NCI-H524 (cell line): ENCODE data around the gene ARID1A.
"Not testable (repeated sequence)": the region's sequence is repeated elsewhere in the genome, so short reads cannot be mapped to it uniquely, and the experiment has no call there.

ENCODE experiments used
- DNase-seq, 2 experiments: peaks; one replicate each; lab custom pipeline; 2025; lab: John Stamatoyannopoulos, UW

The ARID1A gene

DNA sequence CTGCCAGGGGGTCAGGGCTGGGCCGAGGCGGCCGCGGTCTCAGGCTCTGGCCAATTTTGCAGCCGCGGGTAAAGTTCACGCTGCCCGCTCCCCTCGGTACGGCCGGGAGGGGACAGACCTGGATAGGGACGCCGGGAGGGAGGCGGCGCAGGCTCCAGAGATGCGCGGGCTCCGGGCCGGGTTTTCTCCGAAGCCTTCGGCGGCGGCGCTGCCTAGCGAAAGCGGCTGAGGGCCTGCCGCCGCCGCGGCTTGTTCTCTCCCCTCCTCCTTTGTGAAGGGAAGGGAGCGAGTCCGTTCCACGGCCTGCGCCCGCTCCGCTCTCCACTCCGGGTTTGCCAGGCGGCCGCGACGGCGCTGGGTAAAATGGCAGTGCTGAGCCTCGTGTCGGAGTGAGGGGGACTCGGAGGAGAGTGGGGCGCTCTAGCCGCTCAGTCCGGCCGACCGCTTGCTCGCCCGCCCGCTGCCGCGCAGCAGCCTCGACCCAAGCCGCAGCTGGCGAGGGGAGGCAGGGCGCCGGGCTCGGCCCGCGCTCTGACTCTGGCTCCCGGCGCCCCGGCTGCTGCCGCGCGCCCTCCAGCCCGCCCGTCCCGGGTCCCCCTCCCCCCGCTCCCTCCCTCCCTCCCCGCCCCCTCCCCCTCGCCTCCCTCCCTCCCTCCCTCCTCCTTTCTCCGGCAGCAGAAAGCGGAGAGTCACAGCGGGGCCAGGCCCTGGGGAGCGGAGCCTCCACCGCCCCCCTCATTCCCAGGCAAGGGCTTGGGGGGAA lies at the start of gene ARID1A:
Gene ARID1A (plus strand): TSS at position 660 of the 763 bp plus-strand sequence. CDS start 389 bp downstream, outside the sequence.
- DNase-seq, result peak; percentile 72 to 94

DNA sequence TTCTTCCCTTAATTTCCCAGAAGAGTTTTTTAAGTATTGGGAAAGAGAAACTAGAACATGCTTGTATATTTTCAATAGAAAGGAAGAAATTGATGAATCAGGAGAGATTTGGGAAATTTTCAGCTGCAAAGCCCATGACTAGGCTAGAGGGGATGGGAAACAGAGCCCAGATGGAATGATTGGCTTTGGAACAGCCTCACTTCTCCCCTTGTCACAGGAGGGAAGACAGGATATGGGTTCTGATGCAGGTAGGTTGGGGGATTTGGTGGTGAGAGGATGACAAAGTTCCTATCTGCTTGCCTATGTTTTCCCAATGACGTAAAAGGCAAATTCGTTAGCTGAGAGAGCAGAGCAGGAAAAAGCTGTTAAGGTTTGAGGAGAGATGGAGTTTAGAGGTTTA lies 31.0 kb upstream of the ARID1A start:
- no peak for DNase-seq

DNA sequence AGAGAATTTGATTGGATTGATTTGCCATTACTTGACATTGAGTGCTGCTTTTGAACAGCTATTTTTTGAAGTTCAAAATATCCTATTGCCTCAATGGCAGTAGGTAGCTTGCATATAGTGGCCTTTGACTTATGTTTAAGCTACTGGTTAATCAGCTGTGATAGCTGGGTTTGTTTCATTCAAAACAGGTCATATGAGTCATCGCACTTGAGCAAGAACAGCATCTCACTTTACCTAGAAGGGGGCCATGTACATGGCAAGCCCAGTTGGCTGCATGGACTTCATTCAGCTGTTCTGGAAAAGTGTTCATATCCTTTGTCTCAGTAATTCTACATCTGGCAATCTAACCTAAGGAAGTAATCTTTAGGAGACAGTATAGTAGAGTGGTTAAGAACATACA lies 29.0 kb upstream of the ARID1A start:
- no peak for DNase-seq

DNA sequence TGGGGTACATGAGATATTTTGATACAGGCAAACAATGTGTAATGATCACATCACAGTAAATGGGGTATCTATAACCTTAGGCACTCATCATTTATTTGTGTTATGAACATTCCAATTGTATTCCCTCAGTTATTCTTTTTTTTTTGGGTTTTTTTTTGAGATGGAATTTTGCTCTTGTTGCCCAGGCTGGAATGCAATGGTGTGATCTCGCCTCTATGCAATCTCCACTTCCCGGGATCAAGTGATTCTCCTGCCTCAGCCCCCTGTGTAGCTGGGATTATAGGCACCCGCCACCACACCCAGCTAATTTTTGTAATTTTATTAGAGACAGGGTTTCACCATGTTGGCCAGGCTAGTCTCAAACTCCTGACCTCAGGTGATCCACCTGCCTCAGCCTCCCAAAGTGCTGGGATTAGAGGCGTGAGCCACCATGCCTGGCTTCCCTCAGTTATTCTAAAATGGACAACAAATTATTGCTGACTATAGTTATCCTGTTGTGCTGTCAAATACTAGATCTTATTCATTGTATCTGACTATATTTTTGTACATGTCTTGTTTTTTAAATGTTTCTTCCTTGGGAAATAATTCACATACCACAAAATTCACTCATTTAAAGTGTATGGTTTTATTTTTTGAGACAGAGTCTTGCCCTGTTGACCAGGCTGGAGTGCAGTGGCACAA lies 27.6 kb upstream of the ARID1A start:
- DNase-seq, result not testable (repeated sequence)

DNA sequence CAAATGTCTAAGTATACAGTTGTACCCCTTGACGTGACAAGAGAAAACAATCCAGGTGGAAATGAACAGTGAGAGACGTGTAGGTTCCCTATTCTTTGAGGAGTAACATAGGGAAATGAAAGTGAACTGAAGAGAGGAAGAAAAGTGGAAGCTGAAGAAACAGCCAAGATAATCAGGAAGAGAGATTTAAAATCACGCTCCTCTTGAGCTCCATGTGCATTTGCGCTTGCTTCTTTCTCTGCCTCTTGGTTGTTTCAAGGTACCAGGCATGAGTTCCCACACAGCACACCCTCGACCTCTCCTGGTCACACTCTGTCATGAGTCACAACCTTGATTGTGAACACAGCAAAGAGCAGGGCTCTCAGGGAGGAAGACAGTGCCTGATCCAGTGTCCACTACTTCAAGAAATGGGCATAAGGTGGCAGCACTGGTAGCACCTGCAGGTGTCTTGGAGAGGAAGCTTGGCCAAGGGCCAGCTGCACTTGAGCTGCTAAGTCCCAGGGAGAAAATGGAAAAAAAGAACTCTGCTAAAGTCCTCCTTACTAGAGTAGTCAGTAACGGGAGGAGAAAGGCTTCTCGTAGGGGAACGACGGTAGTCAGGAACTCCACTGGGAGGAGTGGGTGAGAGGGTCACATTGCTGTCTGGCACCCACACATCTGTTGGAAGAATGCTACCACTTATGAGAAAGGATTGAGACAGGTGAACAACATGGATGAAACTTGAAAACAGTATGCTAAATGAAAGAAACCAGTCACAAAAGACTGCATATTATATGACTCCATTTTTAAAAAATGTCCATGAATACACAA lies 18.3 kb upstream of the ARID1A start:
- peak; percentile 89 to 97 for DNase-seq

DNA sequence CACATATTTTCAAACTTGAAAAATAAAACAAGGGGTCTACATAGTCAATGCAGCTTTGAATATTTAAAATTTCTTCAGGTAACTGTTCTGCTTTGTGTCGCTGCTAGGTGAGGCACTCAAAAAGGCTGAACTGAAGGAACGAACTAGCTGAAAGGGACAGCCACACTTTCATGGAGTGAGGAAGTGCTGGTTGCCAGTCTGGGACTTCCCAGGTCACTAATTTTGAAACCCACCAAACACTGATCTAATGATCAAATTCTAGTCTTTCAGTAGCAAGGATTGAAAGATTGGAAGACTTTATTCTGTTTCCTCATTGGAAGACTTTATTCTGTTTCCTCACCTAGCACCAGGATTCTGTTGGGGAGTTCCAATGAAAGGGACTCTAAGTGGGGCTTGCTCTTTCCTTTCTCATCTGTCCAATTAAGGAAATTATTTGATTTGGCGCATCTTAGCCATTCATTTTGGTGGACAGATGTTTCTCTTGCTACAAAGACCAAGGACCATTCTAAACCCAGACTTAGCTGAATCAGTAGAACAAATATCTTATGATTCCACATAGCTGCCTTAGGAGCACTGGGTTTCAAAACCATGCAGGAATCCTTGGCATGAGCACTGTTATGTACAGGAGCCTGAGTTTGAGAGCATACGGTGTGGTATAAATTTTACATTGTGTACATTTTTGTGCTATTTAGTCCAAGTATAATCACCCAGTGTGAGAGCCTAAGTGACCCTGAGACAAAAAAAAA lies 10.9 kb upstream of the ARID1A start:
- DNase-seq, result no peak

DNA sequence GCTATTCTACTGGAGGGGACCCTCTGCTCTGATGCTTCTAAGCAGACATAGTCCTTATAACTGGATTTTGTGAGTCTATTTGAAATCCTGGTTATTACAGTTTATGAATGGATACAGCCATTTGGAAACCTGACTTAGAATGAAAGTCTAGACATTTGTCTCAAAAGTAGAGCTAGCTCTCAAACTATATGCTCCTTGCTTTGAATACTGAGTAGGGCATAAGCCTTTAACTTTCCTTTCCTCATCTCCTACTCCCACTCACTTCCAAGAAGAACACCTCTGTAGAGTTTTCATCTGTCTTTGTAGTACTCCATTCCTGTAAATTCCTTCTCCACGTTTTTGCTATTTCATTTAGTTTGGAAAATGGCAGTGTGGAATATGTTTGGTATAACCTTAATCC lies 9.0 kb upstream of the ARID1A start:
- DNase-seq, result peak in 1 of 2 experiments; percentile 36

DNA sequence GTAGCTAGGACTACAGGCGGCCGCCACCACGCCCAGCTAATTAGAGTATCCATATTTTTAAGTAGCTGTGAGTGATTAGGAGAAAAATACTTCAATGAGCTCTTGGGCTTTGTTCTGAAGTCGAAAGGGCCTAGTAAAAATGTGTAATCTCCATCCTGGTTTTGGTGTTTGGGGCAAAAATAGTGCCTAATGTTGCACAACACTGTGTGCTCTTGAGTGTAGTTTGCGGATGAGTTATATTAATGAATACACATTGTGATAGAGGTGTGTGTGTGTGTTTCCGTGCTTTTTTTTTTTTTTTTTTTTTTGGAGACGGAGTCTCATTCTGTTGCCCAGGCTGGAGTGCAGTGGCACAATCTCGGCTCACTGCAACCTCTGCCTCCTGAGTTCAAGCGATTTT lies 6.3 kb upstream of the ARID1A start:
- DNase-seq, result no peak

DNA sequence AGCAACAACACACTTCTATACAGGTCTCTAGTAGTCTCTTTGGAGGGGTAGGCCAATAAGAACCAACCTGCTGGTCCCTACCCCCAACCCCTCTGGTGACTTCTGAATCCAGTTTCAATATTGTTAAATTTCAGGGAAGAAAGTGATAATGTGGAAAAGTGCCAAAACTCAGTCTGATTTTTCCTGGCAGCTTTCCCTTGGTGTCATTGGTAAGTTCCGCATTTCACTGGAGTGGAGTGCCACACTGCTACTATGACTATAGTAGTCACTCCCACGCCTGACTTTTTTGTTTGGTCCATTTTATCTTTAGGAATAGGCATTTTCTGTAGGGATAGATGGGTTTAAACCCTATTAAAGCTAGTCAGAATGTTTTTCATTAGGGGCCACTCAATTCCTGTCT lies 5.7 kb upstream of the ARID1A start:
- no peak for DNase-seq

DNA sequence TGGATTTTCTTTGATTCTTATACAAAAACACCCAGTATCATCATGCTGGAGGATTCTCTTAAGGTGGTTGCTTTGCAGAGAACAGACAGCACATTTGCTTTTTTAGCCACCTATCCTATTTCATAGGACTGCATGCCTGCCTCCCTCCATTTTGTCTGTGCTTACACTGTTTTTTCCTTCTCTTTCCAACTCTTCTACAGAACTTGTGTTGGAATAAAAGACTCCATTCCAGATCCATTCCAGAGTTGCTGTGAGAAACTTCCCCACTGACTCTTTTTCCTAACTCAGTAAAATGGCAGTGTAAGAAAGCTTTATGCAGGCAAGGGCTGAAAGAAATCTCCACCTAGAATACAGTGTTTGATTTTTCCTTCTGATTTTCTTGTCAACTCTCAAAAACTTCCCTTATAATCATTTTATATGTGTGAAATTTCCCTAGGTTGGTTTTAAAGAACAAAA lies 5.2 kb upstream of the ARID1A start:
- DNase-seq, result no peak

DNA sequence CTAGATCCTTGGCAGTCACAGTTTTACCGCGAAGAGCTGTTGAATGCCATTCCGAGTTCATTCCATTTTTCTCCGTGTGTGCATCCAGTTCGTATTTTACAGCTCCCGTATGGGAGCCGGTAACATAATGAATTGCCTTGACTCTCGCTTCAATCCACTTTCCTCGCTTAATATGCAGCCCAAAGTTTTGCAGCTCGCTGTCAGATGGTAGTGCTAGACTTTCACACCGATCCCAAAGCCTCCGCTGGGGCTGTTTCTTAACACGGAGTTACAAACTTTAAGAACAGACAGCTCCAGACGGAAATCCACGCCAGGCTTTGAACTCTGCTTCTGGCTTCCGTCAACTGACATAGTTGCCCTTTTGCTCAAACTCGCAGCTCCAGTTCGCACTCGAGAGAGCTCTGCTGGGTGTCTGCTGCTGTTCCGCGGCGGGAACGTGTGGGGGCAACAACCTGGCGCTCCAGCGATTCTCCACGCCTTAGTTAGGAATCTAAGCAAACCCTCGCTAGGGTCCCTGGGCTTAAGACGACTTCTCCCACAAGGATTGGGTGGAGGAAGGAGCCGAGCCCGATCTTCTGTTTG lies 3.5 kb upstream of the ARID1A start:
- peak; percentile 89 to 96 for DNase-seq

DNA sequence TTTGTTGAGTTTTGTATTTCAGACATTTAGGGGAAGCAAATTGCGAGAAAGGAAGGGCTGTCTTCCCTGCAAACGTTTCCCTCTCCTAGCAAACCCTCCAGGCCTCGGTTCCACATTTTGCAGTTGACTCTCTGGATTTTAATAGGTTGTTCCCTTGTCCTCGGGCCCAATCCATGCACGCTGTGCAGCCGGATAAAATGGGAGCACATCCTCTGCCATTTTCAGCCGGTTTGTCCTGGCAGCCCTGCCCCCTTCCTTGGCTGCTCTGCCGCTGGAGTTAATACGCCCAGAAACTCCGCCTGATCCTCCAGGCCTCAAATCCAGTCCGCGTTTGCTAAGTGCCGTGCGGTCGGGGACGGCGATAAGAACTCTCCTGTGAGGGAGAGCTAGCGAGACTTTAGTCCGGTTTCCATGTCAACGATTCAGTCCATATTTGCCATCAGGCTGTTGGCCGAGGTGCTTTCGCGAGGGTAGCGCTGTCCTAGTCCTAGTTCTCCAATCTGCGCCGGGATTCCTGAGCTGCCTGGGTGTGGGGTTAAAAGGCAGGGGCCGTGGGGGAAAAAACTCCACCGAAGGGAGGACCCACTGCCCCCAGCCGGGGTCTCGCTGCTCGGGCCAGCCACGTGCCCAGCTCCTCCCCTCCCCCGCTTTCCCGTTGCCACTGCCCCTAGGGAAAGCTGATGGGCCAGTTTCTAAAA lies 2.9 kb upstream of the ARID1A start:
- DNase-seq, result peak; percentile 97 to 98

DNA sequence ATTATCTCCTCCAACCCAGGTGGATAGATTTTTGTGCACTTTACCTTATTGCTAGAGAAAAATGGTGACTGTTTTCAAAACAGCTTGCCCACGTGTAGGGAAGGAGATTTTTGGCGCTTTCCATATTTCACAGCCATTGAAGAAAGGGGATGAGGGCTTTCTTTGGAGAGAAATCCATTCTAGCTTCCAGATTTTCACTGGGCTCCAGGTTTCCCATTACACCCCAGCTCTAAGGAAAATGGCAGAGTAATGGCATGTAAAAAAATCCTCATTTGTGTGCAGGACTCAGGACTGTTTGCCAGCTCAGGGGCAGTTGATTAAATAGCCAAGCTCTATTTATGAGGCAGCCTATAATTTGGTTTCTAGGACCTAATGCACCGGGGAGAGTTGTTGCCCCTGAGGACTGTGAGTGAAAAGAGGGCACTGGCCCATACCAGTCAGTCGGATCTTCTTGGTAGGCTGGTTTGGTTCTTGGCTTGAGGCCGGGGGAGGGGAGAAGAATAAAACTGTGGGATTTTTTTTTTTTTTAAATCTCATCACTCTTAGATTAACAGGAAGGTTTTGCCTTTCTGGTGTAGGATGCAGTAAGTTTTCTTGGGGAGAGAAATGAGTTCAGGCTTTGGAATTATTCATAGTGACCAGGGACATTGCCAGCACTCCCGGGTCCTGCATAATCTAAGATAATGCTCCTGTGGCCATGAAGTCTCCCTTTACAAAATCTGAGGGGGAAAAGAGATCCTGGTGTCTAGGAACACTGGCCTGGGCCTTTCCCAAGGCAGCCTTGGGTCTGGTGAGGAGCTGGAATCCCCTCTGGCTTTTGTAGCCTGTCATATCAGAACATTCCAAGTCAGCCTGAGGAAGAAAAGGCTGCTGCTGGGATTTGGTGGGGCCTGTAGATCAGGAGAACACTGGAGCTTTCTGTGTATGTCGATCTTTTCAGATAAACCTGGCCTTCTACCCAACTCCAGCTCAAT lies 1.9 kb upstream of the ARID1A start:
- DNase-seq, result peak in 1 of 2 experiments; percentile 18

DNA sequence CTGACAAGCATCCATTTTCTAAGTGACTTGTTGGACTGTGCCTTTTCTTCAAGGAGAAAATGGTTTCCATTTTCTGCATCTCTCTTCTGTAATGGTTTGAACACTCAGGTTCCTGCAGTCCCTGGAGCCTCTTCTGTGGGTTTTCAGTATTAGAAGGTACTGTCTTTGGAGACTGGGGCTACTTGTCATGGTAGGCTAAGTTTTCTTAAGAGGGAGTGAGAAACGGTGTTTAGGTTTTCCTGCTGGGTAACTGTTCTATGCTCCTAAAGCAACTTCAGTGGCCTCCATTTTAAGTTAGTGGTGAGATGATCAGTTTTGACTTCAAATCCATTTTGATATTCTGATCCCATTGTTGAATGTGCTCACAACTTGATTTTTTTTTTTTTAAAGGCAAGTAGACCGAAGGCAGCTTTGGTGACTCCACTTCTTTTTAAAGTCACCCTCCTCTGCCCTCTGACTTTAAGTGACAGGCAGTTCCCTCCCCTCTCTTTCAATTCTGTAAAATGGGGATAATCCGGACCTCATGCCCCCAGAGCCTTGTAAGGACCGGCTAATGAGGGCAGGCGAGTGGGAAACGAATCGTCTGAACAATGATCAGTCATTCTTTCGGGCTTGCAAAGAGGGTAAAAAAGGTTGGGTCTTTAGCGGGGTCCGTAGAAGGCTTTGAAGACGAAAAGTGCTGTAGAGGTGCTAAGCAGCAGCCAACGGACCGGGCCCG lies 1.0 kb upstream of the ARID1A start:
- no peak for DNase-seq

DNA sequence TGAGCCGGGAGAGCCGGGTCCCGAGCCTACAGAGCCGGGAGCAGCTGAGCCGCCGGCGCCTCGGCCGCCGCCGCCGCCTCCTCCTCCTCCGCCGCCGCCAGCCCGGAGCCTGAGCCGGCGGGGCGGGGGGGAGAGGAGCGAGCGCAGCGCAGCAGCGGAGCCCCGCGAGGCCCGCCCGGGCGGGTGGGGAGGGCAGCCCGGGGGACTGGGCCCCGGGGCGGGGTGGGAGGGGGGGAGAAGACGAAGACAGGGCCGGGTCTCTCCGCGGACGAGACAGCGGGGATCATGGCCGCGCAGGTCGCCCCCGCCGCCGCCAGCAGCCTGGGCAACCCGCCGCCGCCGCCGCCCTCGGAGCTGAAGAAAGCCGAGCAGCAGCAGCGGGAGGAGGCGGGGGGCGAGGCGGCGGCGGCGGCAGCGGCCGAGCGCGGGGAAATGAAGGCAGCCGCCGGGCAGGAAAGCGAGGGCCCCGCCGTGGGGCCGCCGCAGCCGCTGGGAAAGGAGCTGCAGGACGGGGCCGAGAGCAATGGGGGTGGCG lies 371 bp downstream of the ARID1A start:
- DNase-seq, result no peak

DNA sequence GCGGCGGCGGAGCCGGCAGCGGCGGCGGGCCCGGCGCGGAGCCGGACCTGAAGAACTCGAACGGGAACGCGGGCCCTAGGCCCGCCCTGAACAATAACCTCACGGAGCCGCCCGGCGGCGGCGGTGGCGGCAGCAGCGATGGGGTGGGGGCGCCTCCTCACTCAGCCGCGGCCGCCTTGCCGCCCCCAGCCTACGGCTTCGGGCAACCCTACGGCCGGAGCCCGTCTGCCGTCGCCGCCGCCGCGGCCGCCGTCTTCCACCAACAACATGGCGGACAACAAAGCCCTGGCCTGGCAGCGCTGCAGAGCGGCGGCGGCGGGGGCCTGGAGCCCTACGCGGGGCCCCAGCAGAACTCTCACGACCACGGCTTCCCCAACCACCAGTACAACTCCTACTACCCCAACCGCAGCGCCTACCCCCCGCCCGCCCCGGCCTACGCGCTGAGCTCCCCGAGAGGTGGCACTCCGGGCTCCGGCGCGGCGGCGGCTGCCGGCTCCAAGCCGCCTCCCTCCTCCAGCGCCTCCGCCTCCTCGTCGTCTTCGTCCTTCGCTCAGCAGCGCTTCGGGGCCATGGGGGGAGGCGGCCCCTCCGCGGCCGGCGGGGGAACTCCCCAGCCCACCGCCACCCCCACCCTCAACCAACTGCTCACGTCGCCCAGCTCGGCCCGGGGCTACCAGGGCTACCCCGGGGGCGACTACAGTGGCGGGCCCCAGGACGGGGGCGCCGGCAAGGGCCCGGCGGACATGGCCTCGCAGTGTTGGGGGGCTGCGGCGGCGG lies 1.0 kb downstream of the ARID1A start:
- no peak for DNase-seq

DNA sequence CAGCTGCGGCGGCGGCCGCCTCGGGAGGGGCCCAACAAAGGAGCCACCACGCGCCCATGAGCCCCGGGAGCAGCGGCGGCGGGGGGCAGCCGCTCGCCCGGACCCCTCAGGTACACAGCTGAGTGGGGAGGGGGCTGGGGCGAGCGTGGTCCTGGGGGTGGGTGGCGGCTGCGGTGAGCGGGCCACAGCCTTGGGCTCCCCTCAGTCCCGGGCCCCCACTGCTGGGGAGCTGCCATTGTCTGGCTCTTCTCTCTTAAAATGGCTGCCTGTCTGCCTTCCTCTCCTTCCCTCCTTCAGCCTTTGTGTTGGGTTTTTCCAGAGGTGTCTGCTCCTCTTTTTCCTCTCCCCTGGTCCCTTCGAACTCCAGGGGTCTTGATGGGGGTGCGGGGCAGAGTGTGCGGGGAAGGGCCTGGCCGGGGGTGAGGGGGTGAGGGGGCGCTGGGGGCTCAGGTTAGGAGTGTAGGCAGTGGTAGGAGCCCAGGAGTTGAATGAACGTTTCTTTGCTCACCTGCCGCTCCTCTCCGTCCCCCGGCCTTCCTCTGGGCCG lies 1.7 kb downstream of the ARID1A start:
- DNase-seq, result no peak
